HCT116 (cell line): ENCODE data around the gene PSMA6. TPM values are rescaled to one million over a fixed set of nuclear protein-coding genes. Genes with fewer than 3 reads are reported as not detected.

ENCODE experiments used
- ATAC-seq: fragments of 200-7000 bp; cut with Tn5 transposase; 2 replicates; pipeline ENCODE4 v1.9.1; 2020; ENCODE audit warnings: mild to moderate bottlenecking, moderate library complexity
- BruUV-seq: library from RNA; stranded (reverse); fragments of 400-500 nt; replicated peaks from 2 replicates; lab custom pipeline; 2021; lab: Mats Ljungman, UMichigan
- CTCF ChIA-PET: fragments of 300-600 bp; sonication (Branson Sonifier 250); formaldehyde crosslinking; loops from one replicate; lab custom pipeline; 2021; ENCODE audit warnings: antibody characterized with exemption; lab: Charles Lee
- POLR2A ChIA-PET: fragments of 300-600, 350-600 bp; sonication (Branson Sonifier 250); formaldehyde crosslinking; loops from one replicate; lab custom pipeline; 2021; ENCODE audit warnings: antibody characterized with exemption; lab: Charles Lee
- RAD21 ChIA-PET, 2 experiments: fragments of 300-600 bp; sonication (Branson Sonifier 250); formaldehyde crosslinking; loops; one replicate each; lab custom pipeline; 2023; ENCODE audit warnings: low total read pairs in 2 of 2; ENCODE audit not compliant: uncharacterized antibody in 2 of 2, unreplicated experiment in 2 of 2, low non-redundant PET in 1 of 2; lab: Charles Lee
- DNase-seq: peaks from one replicate; pipeline ENCODE4 v3.0.0-alpha.2; 2010; ENCODE audit warnings: low read depth, low spot score
- H2AFZ ChIP-seq: fragments of 200-600 bp; shearing (Covaris generic), sonication (generic); 2 replicates; pipeline ENCODE4 v1.6.1; 2017; ENCODE audit warnings: low read depth, mixed run types, mixed read lengths, antibody characterized with exemption, low read length; ENCODE audit not compliant: poor library complexity, severe bottlenecking
- H3K27ac ChIP-seq: 2 replicates; pipeline ENCODE4 v1.5.1; 2012; ENCODE audit warnings: low read depth, low read length
- H3K27me3 ChIP-seq: fragments of 200-600 bp; sonication (generic); 2 replicates; pipeline ENCODE4 v1.6.1; 2016; ENCODE audit warnings: mixed run types, low read length, mixed read lengths; ENCODE audit not compliant: insufficient read depth
- H3K36me3 ChIP-seq, 2 experiments: fragments of 200-500 bp in 1 of 2; fragments of 200-600 bp in 1 of 2; sonication (Bioruptor generic) in 1 of 2; sonication (generic) in 1 of 2; 2 replicates each; pipeline versions ENCODE4 v1.5.1 to v1.6.1; 2014 to 2016; ENCODE audit warnings: low read length in 2 of 2, inconsistent platforms in 1 of 2, mixed read lengths in 1 of 2, mixed run types in 1 of 2; ENCODE audit not compliant: insufficient read depth in 2 of 2, control insufficient read depth in 1 of 2
- H3K4me1 ChIP-seq, 2 experiments: fragments of 200-600 bp in 1 of 2; sonication (generic) in 1 of 2; 2 replicates each; pipeline versions ENCODE4 v1.5.1 to v1.6.1; 2012 to 2017; ENCODE audit warnings: low read length in 2 of 2, inconsistent platforms in 1 of 2, mild to moderate bottlenecking in 1 of 2, mixed read lengths in 1 of 2, mixed run types in 1 of 2, moderate library complexity in 1 of 2; ENCODE audit not compliant: insufficient read depth in 2 of 2, control insufficient read depth in 1 of 2
- H3K4me2 ChIP-seq: fragments of 200-600 bp; sonication (generic); 2 replicates; pipeline ENCODE4 v1.6.1; 2017; ENCODE audit warnings: mixed run types, low read length, mixed read lengths
- H3K4me3 ChIP-seq, 2 experiments: fragments of 200-600 bp in 1 of 2; sonication (generic) in 1 of 2; replicated peaks in 1 of 2; 2 replicates each; pipeline ENCODE4 v1.5.1; 2011 to 2016; ENCODE audit warnings: low read length in 2 of 2, control low read depth in 1 of 2, low read depth in 1 of 2, mild to moderate bottlenecking in 1 of 2, mixed read lengths in 1 of 2, mixed run types in 1 of 2
- H3K79me2 ChIP-seq: fragments of 200-600 bp; sonication (generic); 2 replicates; pipeline ENCODE4 v1.6.1; 2017; ENCODE audit warnings: mild to moderate bottlenecking, mixed run types, low read length, moderate library complexity, mixed read lengths; ENCODE audit not compliant: insufficient read depth
- H3K9ac ChIP-seq: fragments of 200-600 bp; sonication (generic); 2 replicates; pipeline ENCODE4 v1.6.1; 2016; ENCODE audit warnings: low read length, mixed read lengths
- H3K9me2 ChIP-seq: fragments of 200-600 bp; sonication (generic), shearing (Covaris generic); 2 replicates; pipeline ENCODE4 v1.6.1; 2017; ENCODE audit warnings: mixed run types, mild to moderate bottlenecking, moderate library complexity; ENCODE audit not compliant: insufficient read depth
- H3K9me3 ChIP-seq, 2 experiments: fragments of 200-500 bp in 1 of 2; fragments of 200-600 bp in 1 of 2; sonication (Bioruptor generic) in 1 of 2; sonication (generic) in 1 of 2; 2 replicates each; pipeline ENCODE4 v1.6.1; 2014 to 2017; ENCODE audit warnings: low read length in 2 of 2, mixed read lengths in 2 of 2, inconsistent platforms in 1 of 2, low read depth in 1 of 2, mild to moderate bottlenecking in 1 of 2, mixed run types in 1 of 2, moderate library complexity in 1 of 2; ENCODE audit not compliant: control insufficient read depth in 1 of 2, insufficient read depth in 1 of 2
- H4K20me1 ChIP-seq: fragments of 200-600 bp; sonication (generic), shearing (Covaris generic); 2 replicates; pipeline ENCODE4 v1.6.1; 2017; ENCODE audit warnings: mixed run types, mild to moderate bottlenecking, moderate library complexity; ENCODE audit not compliant: insufficient read depth
- CBX3 ChIP-seq: IDR thresholded peaks from 2 replicates; pipeline ENCODE4 v1.6.1; 2012; ENCODE audit warnings: low read depth
- ELF1 ChIP-seq: IDR thresholded peaks from 2 replicates; pipeline ENCODE4 v1.6.1; 2012; ENCODE audit warnings: low read depth, borderline replicate concordance
- EZH2 ChIP-seq: fragments of 200-600 bp; sonication (generic); IDR thresholded peaks from 2 replicates; pipeline ENCODE4 v1.6.1; 2017; ENCODE audit warnings: antibody characterized with exemption, mixed run types
- FOSL1 ChIP-seq: IDR thresholded peaks from 2 replicates; pipeline ENCODE4 v1.6.1; 2012; ENCODE audit warnings: low read depth
- POLR2A ChIP-seq: IDR thresholded peaks from 2 replicates; pipeline ENCODE4 v1.7.0; 2011; ENCODE audit warnings: borderline replicate concordance; ENCODE audit not compliant: insufficient read depth, insufficient read length; ENCODE audit errors: extremely low read depth
- POLR2AphosphoS5 ChIP-seq: IDR thresholded peaks from 2 replicates; pipeline ENCODE4 v1.6.1; 2011; ENCODE audit warnings: mild to moderate bottlenecking, low read depth, low read length, moderate library complexity
- RAD21 ChIP-seq: IDR thresholded peaks from 2 replicates; pipeline ENCODE4 v1.6.1; 2012; ENCODE audit warnings: low read depth, mild to moderate bottlenecking
- SRF ChIP-seq: IDR thresholded peaks from 2 replicates; pipeline ENCODE4 v1.6.1; 2012; ENCODE audit warnings: low read depth
- TCF7L2 ChIP-seq: IDR thresholded peaks from 2 replicates; pipeline ENCODE4 v1.7.0; 2011; ENCODE audit warnings: borderline replicate concordance, inconsistent platforms; ENCODE audit not compliant: insufficient read depth, insufficient read length; ENCODE audit errors: extremely low read depth
- ZBTB33 ChIP-seq: IDR thresholded peaks from 2 replicates; pipeline ENCODE4 v1.6.1; 2011; ENCODE audit warnings: mild to moderate bottlenecking, low read length, moderate library complexity; ENCODE audit not compliant: insufficient replicate concordance; ENCODE audit errors: extremely low read depth
- ZNF274 ChIP-seq: fragments of 200-500 bp; sonication (Bioruptor generic); IDR thresholded peaks from 2 replicates; pipeline ENCODE4 v1.6.1; 2014; ENCODE audit warnings: mild to moderate bottlenecking, low read depth, low read length, inconsistent platforms
- intact Hi-C: fragments of 100-400 bp; cut with micrococcal nuclease; formaldehyde crosslinking; loops from 2 replicates; pipeline ENCODE4 v1.10.0; 2022
- total RNA-seq: library from RNA; stranded (reverse); gene quantifications from one replicate; pipeline ENCODE4 v1.2.1, GENCODE V29; 2021; ENCODE audit not compliant: unreplicated experiment
- TF ChIP-seq, protein P1 (sequence below): IDR thresholded peaks from 2 replicates; pipeline ENCODE4 v1.6.1; 2012

PSMA6 gene
- total RNA-seq, 1 experiment from 2014 or later: 194 TPM

DNA sequence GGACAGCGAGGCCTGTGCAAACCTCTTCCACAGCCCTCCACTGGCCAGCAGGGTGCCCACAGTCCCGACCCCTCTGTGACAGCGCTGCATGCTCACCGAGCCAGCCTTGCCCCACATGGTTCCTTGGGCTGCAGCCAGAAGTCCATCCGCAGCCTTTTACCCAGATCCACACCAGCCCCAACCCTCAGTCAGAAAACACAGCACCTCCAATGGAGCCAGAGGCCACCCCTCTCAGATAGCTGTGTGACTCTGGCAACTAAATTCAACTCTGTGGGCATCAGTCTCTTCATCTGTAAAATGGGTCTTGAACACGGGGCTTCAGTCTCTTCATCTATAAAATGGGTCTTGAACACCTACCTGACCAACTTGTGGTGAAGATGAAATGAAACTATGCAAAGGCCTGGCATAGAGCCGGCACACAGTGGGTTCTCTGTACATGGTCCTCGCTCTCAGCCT lies 74.4 kb downstream of the PSMA6 start:
- no peak overlapping the region for H3K4me3 ChIP-seq
- H3K9me3 ChIP-seq: no peaks in the 10 kb centered on the region; a peak in 1 of 4 replicates
- no peak overlapping the region; the same call in 1 of the 2 replicates for H3K4me2 ChIP-seq
- POLR2A ChIA-PET: interaction anchor here (1.7 kb wide), 1 partner anchor 38 kb away, joined by 8 read pairs; the partner anchor contains the start of gene NFKBIA
- TF ChIP-seq POLR2AphosphoS5 (no peak), EZH2 (no peak), POLR2A (no peak), TCF7L2 (no peak), CBX3 (no peak), RAD21 (no peak)
- H3K9ac ChIP-seq: no peak overlapping the region
- intact Hi-C loops: no loop called here
- ATAC-seq (no peak), DNase-seq (no peak)
- no peaks in the 10 kb centered on the region for H4K20me1 ChIP-seq
- H3K27ac ChIP-seq: no peak overlapping the region
- BruUV-seq: no TSS peak
- RAD21 ChIA-PET: no interaction called here
- no peaks in the 10 kb centered on the region for H3K27me3 ChIP-seq
- no peaks in the 10 kb centered on the region for H3K36me3 ChIP-seq
- H3K4me1 ChIP-seq: peaks cover 12 to 31% of the 10 kb centered on the region in 2 experiments
- no peak overlapping the region for H2AFZ ChIP-seq
- CTCF ChIA-PET: no interaction called here
- no peaks in the 10 kb centered on the region for H3K9me2 ChIP-seq
- H3K79me2 ChIP-seq: no peaks in the 10 kb centered on the region

GRCh38 chr14:35367056-35367372 lies 74.8 kb downstream of the PSMA6 start:
- intact Hi-C loops: no loop called here
- Histone ChIP-seq H3K4me3 (no peak overlapping the region), H3K36me3 (no peaks in the 10 kb centered on the region), H4K20me1 (no peaks in the 10 kb centered on the region), H3K9ac (no peak overlapping the region), H3K79me2 (no peaks in the 10 kb centered on the region), H3K9me3 (no peaks in the 10 kb centered on the region; a peak in 1 of 4 replicates), H3K27ac (no peak overlapping the region), H3K4me1 (peaks cover 12 to 31% of the 10 kb centered on the region in 2 experiments), H3K9me2 (no peaks in the 10 kb centered on the region), H3K27me3 (no peaks in the 10 kb centered on the region), H2AFZ (no peak overlapping the region), H3K4me2 (no peak overlapping the region)
- no TSS peak for BruUV-seq
- ChIA-PET RAD21 (no interaction called here), POLR2A (no interaction called here), CTCF (no interaction called here)
- no peak for TF ChIP-seq RAD21
- no peak for TF ChIP-seq FOSL1
- TF ChIP-seq EZH2: no peak
- no peak for TF ChIP-seq ZNF274
- no peak for TF ChIP-seq ZBTB33
- no peak for TF ChIP-seq ELF1
- TF ChIP-seq, protein P1, sequence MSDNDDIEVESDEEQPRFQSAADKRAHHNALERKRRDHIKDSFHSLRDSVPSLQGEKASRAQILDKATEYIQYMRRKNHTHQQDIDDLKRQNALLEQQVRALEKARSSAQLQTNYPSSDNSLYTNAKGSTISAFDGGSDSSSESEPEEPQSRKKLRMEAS: no peak
- no peak for TF ChIP-seq SRF
- no peak for TF ChIP-seq POLR2AphosphoS5
- ATAC-seq: no peak
- no peak for DNase-seq
